ENCODE data around the gene FAM32A. TPM values are rescaled to one million over a fixed set of nuclear protein-coding genes. Genes with fewer than 3 reads are reported as not detected.

Gene FAM32A
- total RNA-seq, 5 donors from 2014 or later (not counting 1 experiment from before 2014, with no cell fraction given) = 42.1 to 60.6 (median 53.3) TPM

- POLR2A ChIA-PET = no interaction called here
- no peak for DNase-seq
- WGBS (ENCODE audit: insufficient coverage) = 87% methylated on average over 25 of the region's 33 CpGs
Observed at GRCh38 chr19:16226878-16227836, 41.9 kb downstream of the FAM32A start.

GRCh38 chr19:16227837-16228636 is 42.8 kb downstream of the FAM32A start:
- Histone ChIP-seq H3K27me3 (replicated peaks in 1 of 2; ENCODE audit: control insufficient read depth in 2 of 2, extremely low read depth in 1 of 2, insufficient read depth in 2 of 2, low read length in 1 of 2) (no peaks in the 10 kb centered on the region), H3K9me3 (no peaks in the 10 kb centered on the region), H3K4me3 (ENCODE audit: control insufficient read depth in 1 of 2, extremely low read depth in 1 of 2, low read length in 1 of 2) (no peak overlapping the region), H3K27ac (ENCODE audit: low read length) (no peak overlapping the region), H3K36me3 (ENCODE audit: control insufficient read depth in 2 of 2, extremely low read depth in 1 of 2, insufficient read depth in 1 of 2, low read length in 1 of 2) (peaks cover 38 to 86% of the 10 kb centered on the region in 2 donors), H3K4me1 (ENCODE audit: control insufficient read depth in 1 of 2, extremely low read depth in 1 of 2, insufficient read depth in 2 of 2, low read length in 2 of 2) (peaks cover 0 to 4% of the 10 kb centered on the region in 2 experiments)
- H3K9me3 Mint-ChIP-seq = no peaks in the 10 kb centered on the region
- H3K27ac Mint-ChIP-seq = no peak overlapping the region
- H3K4me3 Mint-ChIP-seq = no peak overlapping the region
- POLR2A ChIA-PET = no interaction called here
- H3K4me1 Mint-ChIP-seq = peaks cover 0 to 5% (median 0%) of the 10 kb centered on the region in 3 donors
- CTCF ChIA-PET = no interaction called here
- 94% methylated on average over 20 of the region's 21 CpGs for WGBS (ENCODE audit: insufficient coverage)
- H3K27me3 Mint-ChIP-seq = no peaks in the 10 kb centered on the region
- DNase-seq (no peak), ATAC-seq (replicated peaks in 1 of 4) (no peak)
- peaks cover 58% of the 10 kb centered on the region for H3K36me3 Mint-ChIP-seq

More at GRCh38 chr19:16226878-16227836, 41.9 kb downstream of the FAM32A start:
- CTCF ChIA-PET = interaction anchor here in 1 of 2 donors (0.6 kb wide), 1 partner anchor 190 kb away, joined by 3 read pairs; no protein-coding TSS in a partner anchor
- Mint-ChIP-seq H3K36me3 (peaks cover 59% of the 10 kb centered on the region), H3K27ac (no peak overlapping the region), H3K4me1 (no peaks in the 10 kb centered on the region), H3K9me3 (no peaks in the 10 kb centered on the region), H3K4me3 (no peak overlapping the region), H3K27me3 (no peaks in the 10 kb centered on the region)
- no peak for ATAC-seq (replicated peaks in 1 of 4)
- H3K9me3 ChIP-seq = no peaks in the 10 kb centered on the region
- H3K4me1 ChIP-seq (ENCODE audit: control insufficient read depth in 1 of 2, extremely low read depth in 1 of 2, insufficient read depth in 2 of 2, low read length in 2 of 2) = peaks cover 0 to 4% of the 10 kb centered on the region in 2 experiments
- no peaks in the 10 kb centered on the region for H3K27me3 ChIP-seq (replicated peaks in 1 of 2; ENCODE audit: control insufficient read depth in 2 of 2, extremely low read depth in 1 of 2, insufficient read depth in 2 of 2, low read length in 1 of 2)
- H3K4me3 ChIP-seq (ENCODE audit: control insufficient read depth in 1 of 2, extremely low read depth in 1 of 2, low read length in 1 of 2) = no peak overlapping the region
- no peak overlapping the region for H3K27ac ChIP-seq (ENCODE audit: low read length)
- peaks cover 36 to 86% of the 10 kb centered on the region in 2 donors for H3K36me3 ChIP-seq (ENCODE audit: control insufficient read depth in 2 of 2, extremely low read depth in 1 of 2, insufficient read depth in 1 of 2, low read length in 1 of 2)

- POLR2A ChIA-PET = no interaction called here
Observed at GRCh38 chr19:16228637-16229321, 43.6 kb downstream of the FAM32A start.

GRCh38 chr19:16229322-16229641 is 44.1 kb downstream of the FAM32A start:
- H3K4me1 Mint-ChIP-seq = peaks cover 2 to 6% (median 2%) of the 10 kb centered on the region in 3 donors
- DNase-seq (no peak), ATAC-seq (replicated peaks in 1 of 4) (no peak)
- no peak overlapping the region for H3K27ac Mint-ChIP-seq
- H3K4me3 Mint-ChIP-seq = no peak overlapping the region
- ChIA-PET CTCF (interaction anchor here in 1 of 2 donors (0.5 kb wide), 1 partner anchor 19 kb away, joined by 4 read pairs; no protein-coding TSS in a partner anchor), POLR2A (interaction anchor here in 1 of 2 donors (0.5 kb wide), 1 partner anchor 113 kb away, joined by 4 read pairs; no protein-coding TSS in a partner anchor)
- 95% methylated on average over 8 of the region's 9 CpGs for WGBS (ENCODE audit: insufficient coverage)
- Histone ChIP-seq H3K36me3 (ENCODE audit: control insufficient read depth in 2 of 2, extremely low read depth in 1 of 2, insufficient read depth in 1 of 2, low read length in 1 of 2) (peaks cover 32 to 86% of the 10 kb centered on the region in 2 donors), H3K27ac (ENCODE audit: low read length) (no peak overlapping the region), H3K27me3 (replicated peaks in 1 of 2; ENCODE audit: control insufficient read depth in 2 of 2, extremely low read depth in 1 of 2, insufficient read depth in 2 of 2, low read length in 1 of 2) (no peaks in the 10 kb centered on the region), H3K4me3 (ENCODE audit: control insufficient read depth in 1 of 2, extremely low read depth in 1 of 2, low read length in 1 of 2) (no peak overlapping the region), H3K9me3 (no peaks in the 10 kb centered on the region), H3K4me1 (ENCODE audit: control insufficient read depth in 1 of 2, extremely low read depth in 1 of 2, insufficient read depth in 2 of 2, low read length in 2 of 2) (peaks cover 0 to 14% of the 10 kb centered on the region in 2 experiments)
- H3K36me3 Mint-ChIP-seq = peaks cover 48% of the 10 kb centered on the region
- no peaks in the 10 kb centered on the region for H3K9me3 Mint-ChIP-seq
- no peaks in the 10 kb centered on the region for H3K27me3 Mint-ChIP-seq

More at GRCh38 chr19:16228637-16229321, 43.6 kb downstream of the FAM32A start:
- CTCF ChIA-PET = no interaction called here
- Mint-ChIP-seq H3K4me1 (peaks cover 0 to 6% (median 0%) of the 10 kb centered on the region in 3 donors), H3K27me3 (no peaks in the 10 kb centered on the region), H3K4me3 (no peak overlapping the region), H3K36me3 (peaks cover 52% of the 10 kb centered on the region), H3K9me3 (no peaks in the 10 kb centered on the region), H3K27ac (no peak overlapping the region)
- Histone ChIP-seq H3K4me1 (ENCODE audit: control insufficient read depth in 1 of 2, extremely low read depth in 1 of 2, insufficient read depth in 2 of 2, low read length in 2 of 2) (peaks cover 0 to 10% of the 10 kb centered on the region in 2 experiments), H3K36me3 (ENCODE audit: control insufficient read depth in 2 of 2, extremely low read depth in 1 of 2, insufficient read depth in 1 of 2, low read length in 1 of 2) (peaks cover 32 to 86% of the 10 kb centered on the region in 2 donors), H3K9me3 (no peaks in the 10 kb centered on the region), H3K27me3 (replicated peaks in 1 of 2; ENCODE audit: control insufficient read depth in 2 of 2, extremely low read depth in 1 of 2, insufficient read depth in 2 of 2, low read length in 1 of 2) (no peaks in the 10 kb centered on the region), H3K27ac (ENCODE audit: low read length) (no peak overlapping the region), H3K4me3 (ENCODE audit: control insufficient read depth in 1 of 2, extremely low read depth in 1 of 2, low read length in 1 of 2) (no peak overlapping the region)
- WGBS (ENCODE audit: insufficient coverage) = 93% methylated on average over 18 of the region's 21 CpGs
- no peak for DNase-seq
- ATAC-seq (replicated peaks in 1 of 4) = no peak

- Mint-ChIP-seq H3K4me3 (no peak overlapping the region), H3K36me3 (peaks cover 70% of the 10 kb centered on the region), H3K27ac (peak overlapping the region in 1 of 2 donors; percentile 3), H3K4me1 (peaks cover 18 to 23% (median 20%) of the 10 kb centered on the region in 3 donors), H3K27me3 (no peaks in the 10 kb centered on the region), H3K9me3 (peaks cover 0 to 4% (median 0%) of the 10 kb centered on the region in 3 donors)
- DNase-seq (no peak), ATAC-seq (replicated peaks in 1 of 4) (no peak)
- POLR2A ChIA-PET = no interaction called here
- 96% methylated on average over 13 of the region's 16 CpGs for WGBS (ENCODE audit: insufficient coverage)
- no peak overlapping the region for H3K4me3 ChIP-seq (ENCODE audit: control insufficient read depth in 1 of 2, extremely low read depth in 1 of 2, low read length in 1 of 2)
- no peak overlapping the region for H3K27ac ChIP-seq (ENCODE audit: low read length)
- H3K4me1 ChIP-seq (ENCODE audit: control insufficient read depth in 1 of 2, extremely low read depth in 1 of 2, insufficient read depth in 2 of 2, low read length in 2 of 2) = peaks cover 9 to 32% of the 10 kb centered on the region in 2 experiments
- H3K9me3 ChIP-seq = no peaks in the 10 kb centered on the region
- no peaks in the 10 kb centered on the region for H3K27me3 ChIP-seq (replicated peaks in 1 of 2; ENCODE audit: control insufficient read depth in 2 of 2, extremely low read depth in 1 of 2, insufficient read depth in 2 of 2, low read length in 1 of 2)
- H3K36me3 ChIP-seq (ENCODE audit: control insufficient read depth in 2 of 2, extremely low read depth in 1 of 2, insufficient read depth in 1 of 2, low read length in 1 of 2) = peaks cover 29 to 74% of the 10 kb centered on the region in 2 donors
- CTCF ChIA-PET = no interaction called here
Observed at GRCh38 chr19:16232127-16232526, 46.9 kb downstream of the FAM32A start.

DNA sequence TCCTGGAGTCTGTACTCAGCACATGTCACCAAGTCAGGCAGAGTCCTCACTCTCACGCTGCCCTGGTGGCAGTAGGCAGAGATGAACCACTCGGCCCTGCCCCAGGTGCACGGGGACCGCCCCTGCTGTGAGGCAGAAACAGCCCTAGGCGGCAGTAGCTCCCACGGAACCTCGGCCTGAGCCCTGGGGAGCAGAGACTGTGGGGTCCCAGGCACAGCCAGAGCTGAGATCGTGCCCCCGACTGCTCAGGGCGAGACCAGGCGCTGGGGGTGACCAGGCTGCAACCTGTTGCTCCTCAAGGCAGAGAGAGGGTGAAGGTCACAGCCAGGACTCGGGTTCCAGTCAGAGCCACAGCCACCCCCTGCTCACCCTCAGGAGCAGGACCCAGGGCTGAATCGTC is 47.4 kb downstream of the FAM32A start:
- no peak overlapping the region for H3K27ac Mint-ChIP-seq
- ChIA-PET POLR2A (no interaction called here), CTCF (no interaction called here)
- Histone ChIP-seq H3K36me3 (ENCODE audit: control insufficient read depth in 2 of 2, extremely low read depth in 1 of 2, insufficient read depth in 1 of 2, low read length in 1 of 2) (peaks cover 26 to 69% of the 10 kb centered on the region in 2 donors), H3K27ac (ENCODE audit: low read length) (no peak overlapping the region), H3K9me3 (no peaks in the 10 kb centered on the region), H3K4me3 (ENCODE audit: control insufficient read depth in 1 of 2, extremely low read depth in 1 of 2, low read length in 1 of 2) (no peak overlapping the region), H3K4me1 (ENCODE audit: control insufficient read depth in 1 of 2, extremely low read depth in 1 of 2, insufficient read depth in 2 of 2, low read length in 2 of 2) (peaks cover 9 to 34% of the 10 kb centered on the region in 2 experiments), H3K27me3 (replicated peaks in 1 of 2; ENCODE audit: control insufficient read depth in 2 of 2, extremely low read depth in 1 of 2, insufficient read depth in 2 of 2, low read length in 1 of 2) (no peaks in the 10 kb centered on the region)
- DNase-seq (no peak), ATAC-seq (replicated peaks in 1 of 4) (peak in 2 of 4 experiments; percentile 12 to 45)
- 92% methylated on average over 12 of the region's 13 CpGs for WGBS (ENCODE audit: insufficient coverage)
- H3K4me3 Mint-ChIP-seq = no peak overlapping the region
- H3K4me1 Mint-ChIP-seq = peaks cover 18 to 26% (median 22%) of the 10 kb centered on the region in 3 donors
- H3K9me3 Mint-ChIP-seq = peaks cover 0 to 4% (median 0%) of the 10 kb centered on the region in 3 donors
- peaks cover 67% of the 10 kb centered on the region for H3K36me3 Mint-ChIP-seq
- H3K27me3 Mint-ChIP-seq = no peaks in the 10 kb centered on the region
